NCI-H1694 treated with DMSO at 0.1 percent for 48 hours (cell line): ENCODE data around the gene SERPINC1.
"Not testable (repeated sequence)": the region's sequence is repeated elsewhere in the genome, so short reads cannot be mapped to it uniquely, and the experiment has no call there.

Experiments
- DNase-seq: peaks from one replicate; lab custom pipeline; 2025; lab: John Stamatoyannopoulos, UW

SERPINC1 gene

DNA sequence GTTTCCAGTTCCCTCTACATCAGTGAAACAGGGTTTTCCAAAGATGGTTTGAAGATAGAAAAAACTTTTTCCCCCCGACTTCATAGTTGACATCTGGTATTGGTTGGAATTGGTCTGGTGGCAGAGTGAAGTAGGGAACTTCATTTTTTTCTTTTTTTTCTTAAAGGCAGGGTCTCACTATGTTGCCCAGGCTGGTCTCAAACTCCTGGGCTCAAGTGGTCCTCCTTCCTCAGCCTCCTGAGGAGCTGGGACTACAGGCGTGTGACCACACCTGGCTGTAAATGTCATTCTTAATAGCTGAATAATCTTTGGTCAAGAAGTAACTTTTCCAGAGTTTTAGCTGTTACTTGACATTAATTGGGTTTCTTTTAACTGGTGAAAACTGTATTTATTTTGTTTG, 27.2 kb downstream of the SERPINC1 start:
- DNase-seq = no peak

DNA sequence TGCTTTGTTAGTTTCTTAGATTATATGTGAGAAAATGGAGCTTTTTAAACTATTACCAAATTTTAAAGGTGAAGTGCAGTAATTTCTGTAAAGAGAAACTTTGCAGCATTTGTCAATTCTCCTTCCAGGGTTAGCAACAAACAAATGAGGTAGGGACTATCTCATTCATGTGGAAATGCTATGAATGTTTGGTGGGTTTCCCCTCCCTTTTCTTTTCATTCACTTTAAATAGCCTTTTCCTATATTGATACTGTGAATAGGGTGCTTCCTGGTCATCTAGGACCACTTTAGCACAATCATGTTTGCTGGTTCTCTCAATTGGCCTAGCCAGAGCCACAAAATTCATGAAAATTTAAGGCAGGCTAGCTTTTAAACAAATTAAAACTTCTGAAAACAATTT, 28.4 kb downstream of the SERPINC1 start:
- no peak for DNase-seq

DNA sequence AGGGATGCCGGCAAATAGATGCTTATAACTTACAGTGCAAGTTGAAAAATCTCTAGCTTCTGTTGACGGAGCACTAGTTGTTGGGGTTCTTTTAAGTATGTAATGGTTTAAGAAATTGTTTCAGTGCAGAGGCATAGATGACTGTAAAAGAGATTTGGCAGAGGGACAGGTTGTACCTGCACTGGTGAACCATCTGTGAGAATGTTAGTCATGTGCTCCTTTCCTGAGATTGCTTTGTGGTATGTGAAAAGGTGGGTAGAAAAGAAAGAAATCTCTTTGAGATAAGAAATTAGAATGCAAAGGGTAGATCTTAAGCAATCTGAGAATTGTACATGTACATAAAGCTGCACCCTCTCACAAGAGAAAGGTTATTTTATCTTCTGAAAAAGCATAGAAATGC, 29.5 kb downstream of the SERPINC1 start:
- DNase-seq = no peak

DNA sequence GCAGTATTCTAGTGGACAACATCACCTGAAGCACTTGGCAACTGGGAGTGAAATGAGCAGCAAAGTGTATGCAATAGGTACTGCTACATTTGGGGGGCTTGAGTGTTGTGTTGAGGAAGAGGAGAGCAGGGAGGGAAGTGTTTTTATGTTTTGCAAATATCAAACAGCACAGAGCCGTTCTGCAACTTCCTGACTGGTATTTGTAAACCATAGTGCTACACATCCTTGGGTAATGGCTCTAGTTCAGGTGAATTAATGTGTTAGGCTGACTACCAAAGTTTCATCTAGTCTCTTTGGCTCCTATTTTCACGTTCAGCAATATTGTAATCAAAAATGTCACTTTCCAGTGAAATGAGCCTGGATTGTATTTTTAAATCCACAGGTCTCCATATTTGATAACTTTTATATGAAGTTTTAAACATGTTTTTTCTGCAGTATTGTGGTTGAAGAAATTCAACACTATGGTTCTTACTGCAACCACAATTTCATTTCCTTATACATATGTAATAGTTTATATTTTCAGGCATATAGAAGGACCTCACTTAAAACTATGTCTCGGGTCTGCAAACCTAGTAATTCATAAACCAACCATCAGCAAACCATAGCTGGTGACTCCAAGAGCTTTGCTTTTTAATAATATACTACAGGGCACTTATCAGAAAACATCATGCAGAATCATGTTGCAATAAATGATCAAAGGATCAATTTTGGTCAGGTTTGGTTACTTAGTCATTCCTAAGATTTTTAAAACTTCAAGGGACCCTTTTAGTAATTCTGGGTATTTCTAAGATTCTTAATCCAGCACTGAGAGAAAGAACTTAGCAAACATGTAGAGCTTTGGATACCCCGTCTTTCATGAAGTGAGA, 30.1 kb downstream of the SERPINC1 start:
- DNase-seq = no peak

DNA sequence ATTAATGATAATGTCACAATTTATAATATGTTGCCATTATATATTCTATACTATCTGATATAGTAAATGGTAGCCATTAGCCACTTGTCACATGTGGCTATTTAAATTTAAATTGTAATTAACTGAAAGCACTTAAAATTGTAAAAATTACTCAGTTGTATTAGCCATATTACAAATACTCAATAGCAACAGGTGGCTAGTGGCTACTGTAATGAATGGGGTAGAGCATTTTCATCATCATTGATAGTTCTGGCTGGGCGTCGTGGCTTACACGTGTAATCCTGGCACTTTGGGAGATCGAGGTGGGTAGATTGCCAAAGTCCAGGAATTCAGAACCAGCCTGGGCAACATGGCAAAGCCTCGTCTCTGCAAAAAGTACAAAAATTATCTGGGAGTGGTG, 32.4 kb downstream of the SERPINC1 start:
- DNase-seq = no peak

DNA sequence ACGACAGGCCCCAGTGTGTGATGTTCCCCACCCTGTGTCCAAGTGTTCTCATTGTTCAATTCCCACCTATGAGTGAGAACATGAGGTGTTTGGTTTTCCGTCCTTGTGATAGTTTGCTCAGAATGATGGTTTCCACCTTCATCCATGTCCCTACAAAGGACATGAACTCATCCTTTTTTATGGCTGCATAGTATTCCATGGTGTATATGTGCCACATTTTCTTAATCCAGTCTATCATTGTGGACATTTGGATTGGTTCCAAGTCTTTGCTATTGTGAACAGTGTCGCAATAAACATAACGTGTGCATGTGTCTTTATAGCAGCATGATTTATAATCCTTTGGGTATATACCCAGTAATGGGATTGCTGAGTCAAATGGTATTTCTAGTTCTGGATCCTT, 36.0 kb downstream of the SERPINC1 start:
- not testable (repeated sequence) for DNase-seq

DNA sequence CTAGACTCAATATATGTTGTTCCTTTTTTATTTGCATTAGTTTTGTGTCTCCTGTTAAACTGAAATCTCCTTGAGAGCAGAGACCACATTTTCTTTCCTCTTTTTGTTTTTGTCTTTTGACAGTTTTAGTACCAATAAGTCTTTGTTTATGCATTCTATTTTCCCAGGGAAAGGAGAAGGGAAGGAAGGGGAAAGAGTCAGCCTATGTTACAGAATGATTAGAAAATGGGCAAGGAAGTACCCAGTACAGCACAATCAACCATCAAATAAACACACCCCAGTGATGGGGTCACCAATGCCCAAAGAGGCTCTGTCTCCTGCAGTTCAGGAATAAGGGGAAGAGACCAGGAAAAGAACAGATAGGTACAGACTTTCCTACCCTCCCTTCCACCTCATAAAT, 38.9 kb downstream of the SERPINC1 start:
- DNase-seq = no peak

DNA sequence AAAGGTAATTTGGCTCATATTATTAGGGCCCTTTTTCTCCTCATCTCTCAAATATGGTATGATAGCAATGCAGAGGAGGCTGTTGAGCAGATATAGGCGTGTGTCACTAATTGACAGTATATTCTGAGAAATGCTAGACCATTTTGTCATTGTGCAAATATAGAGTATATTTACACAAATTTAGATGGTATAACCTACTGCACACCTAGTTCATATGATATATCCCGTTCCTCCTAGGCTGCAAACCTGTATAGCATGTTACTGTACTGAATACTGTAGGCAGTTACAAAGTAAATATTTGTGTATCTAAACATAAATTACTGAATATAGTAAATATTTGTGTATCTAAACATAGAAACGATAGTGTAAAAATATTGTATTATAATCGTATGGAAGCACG, 40.4 kb downstream of the SERPINC1 start:
- DNase-seq = no peak

DNA sequence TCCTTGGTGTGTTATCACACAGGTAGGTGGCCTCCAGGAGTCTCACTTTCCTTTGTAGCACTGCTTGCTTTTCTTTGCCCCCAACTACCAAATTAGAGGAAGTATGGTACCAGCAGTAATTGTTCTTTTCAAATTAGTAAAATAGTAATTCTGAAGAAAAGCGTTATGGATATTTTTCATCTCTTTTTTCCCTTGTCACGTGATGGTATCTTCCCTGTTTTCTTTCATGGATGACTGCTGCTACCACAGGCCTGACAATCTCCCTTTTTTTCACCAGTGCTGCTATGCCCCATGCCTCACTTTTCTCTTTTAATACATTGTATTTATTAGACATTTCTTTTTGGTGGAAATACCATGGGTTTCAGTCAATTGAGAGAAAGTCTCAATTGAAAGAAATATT, 45.6 kb downstream of the SERPINC1 start:
- DNase-seq = no peak

DNA sequence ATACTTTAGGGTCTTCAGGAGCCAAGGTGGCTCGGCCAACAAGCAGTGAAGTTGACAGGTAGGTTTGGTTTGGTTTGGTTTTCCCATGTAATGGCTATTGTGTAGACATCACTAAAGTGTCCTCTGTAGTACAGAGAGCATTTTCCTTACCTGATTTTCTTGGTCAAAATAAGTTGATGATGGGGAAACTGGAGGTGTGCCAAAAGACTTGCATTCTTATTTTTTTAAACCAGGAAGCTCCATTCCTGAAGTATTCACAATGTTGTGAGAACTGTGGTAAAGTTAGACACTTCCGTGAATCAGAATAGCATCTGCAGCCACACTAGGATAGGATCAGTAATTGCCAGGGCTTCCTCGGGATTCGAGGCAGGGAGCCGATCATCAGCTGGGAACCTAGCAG, 46.0 kb downstream of the SERPINC1 start:
- DNase-seq = no peak

DNA sequence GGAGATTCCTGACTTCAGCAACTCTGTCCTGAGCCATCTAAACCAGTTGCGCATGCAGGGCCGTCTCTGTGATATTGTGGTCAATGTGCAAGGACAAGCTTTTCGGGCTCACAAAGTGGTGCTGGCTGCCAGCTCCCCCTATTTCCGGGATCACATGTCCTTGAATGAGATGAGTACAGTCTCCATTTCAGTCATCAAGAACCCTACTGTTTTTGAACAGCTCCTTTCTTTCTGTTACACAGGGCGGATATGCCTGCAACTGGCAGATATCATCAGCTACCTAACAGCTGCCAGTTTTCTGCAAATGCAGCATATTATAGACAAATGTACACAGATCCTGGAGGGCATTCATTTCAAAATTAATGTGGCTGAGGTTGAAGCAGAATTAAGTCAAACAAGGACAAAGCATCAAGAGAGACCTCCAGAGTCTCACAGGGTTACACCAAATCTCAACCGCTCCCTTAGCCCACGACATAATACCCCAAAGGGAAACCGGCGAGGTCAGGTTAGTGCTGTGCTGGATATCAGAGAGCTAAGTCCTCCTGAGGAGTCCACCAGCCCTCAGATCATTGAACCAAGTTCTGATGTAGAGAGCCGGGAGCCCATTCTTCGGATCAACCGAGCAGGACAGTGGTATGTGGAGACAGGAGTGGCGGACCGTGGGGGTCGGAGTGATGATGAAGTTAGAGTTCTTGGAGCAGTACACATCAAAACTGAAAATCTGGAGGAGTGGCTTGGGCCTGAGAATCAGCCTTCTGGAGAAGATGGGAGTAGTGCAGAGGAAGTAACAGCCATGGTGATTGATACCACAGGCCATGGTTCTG, 46.7 kb downstream of the SERPINC1 start:
- no peak for DNase-seq

DNA sequence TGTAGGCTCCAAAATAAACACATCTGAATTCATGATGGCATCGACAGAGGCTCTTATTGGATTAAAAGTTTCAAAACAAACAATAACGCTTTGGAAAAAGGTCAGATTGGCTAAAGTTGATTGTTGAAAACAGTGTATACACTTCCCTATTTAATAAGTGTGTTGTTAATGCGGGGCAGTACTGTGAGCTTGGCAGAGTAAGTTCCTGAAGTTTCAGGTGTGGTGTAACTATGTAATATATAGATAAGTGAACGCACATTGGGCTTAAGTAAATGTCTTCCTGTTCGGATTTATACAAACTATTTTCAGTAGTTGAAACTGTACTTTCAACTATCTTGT, 48.1 kb downstream of the SERPINC1 start:
- no peak for DNase-seq

DNA sequence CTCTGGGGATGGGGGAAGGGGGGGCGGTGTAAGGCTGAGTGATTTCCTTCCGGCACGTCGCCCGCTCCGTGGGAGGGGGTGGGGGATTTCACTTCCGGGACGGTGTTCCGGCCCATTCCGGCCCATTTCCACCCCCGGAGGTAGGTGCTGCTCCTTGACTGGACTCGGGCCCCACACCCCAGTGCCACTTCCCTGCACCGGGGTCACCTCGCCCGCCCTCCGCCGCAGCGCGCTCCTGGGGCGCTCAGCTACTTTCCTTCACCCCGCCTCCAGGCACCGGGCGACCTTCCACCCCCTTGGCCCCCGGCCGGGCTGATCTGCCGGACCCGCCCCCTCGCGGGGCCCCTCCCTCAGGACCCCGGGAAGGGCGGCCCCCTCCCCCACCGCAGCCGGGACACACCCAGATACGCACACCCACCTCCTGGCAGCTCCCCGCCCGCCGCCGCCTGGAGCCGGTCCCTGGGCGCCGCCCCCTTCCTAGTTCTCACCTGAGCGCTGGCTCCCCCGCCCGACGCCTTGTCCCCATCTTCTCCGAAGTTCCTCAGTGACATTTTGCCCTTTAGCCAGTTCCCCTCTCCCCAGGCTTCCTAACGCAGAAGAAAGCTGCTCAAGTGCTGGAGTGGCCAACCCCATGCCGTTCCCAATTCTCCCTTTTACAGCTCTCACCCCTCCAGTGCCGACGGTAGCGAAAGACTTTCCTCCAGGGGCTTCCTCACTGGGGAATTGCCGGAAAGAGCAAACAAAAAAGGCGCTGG, 48.7 kb downstream of the SERPINC1 start, which contains the start of gene ZBTB37:
ZBTB37 (plus strand) TSS at position 115 of the 755 bp plus-strand sequence. CDS start 1,846 bp downstream, outside the sequence.
- peak; percentile 85 for DNase-seq

DNA sequence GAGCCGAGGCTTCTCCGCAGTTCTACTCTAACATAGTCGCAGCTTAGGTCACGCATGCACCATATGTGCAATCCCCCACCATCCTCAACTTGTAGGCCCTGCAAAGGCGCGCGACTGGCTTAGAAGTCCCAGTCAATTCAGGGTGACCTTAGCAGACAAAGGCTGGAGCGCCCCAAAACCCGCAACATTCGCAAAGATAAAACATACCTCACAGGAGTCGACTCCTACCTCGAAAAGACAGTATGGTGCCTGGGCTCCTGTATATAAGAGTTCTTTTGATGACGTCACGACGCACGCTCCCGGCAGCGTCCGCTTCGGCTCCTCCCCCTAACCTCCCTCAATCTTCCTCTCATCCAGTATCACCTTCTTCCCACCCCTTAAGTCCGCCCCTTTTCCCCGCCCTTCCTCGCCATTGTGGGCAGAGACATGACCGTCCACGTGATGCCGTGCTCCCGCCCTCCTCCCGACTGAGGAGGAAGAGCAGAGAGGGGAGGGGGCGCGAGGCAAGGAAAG, 49.3 kb downstream of the SERPINC1 start, which contains the start of gene GAS5:
GAS5 (minus strand) TSS at position 237 of the 513 bp plus-strand sequence.
- DNase-seq = peak; percentile 97

DNA sequence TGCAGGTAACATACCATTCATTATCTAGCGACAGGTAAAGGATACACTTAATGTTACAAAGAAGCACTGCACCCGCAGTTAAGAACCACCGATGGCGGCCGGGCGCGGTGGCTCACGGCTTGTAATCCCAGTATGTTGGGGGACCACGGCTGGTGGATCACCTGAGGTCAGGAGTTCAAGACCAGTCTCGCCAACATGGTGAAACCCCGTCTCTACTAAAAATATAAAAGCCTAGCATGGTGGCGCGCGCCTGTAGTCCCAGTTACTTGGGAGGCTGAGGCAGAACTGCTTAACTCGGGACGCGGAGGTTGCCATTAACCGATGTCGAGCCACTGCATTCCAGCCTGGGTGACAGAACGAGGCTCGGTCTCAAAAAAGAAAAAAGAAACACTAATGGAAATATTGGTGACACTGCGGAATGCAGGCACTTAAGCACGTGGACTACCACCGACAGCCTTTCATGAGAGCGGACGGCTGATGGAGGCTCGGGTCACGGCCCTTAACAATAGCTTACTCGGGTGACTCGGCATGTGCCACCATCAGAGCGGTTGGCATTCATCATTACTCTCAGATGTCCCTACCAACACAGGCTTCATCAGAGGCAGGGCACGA, 49.9 kb downstream of the SERPINC1 start:
- no peak for DNase-seq

DNA sequence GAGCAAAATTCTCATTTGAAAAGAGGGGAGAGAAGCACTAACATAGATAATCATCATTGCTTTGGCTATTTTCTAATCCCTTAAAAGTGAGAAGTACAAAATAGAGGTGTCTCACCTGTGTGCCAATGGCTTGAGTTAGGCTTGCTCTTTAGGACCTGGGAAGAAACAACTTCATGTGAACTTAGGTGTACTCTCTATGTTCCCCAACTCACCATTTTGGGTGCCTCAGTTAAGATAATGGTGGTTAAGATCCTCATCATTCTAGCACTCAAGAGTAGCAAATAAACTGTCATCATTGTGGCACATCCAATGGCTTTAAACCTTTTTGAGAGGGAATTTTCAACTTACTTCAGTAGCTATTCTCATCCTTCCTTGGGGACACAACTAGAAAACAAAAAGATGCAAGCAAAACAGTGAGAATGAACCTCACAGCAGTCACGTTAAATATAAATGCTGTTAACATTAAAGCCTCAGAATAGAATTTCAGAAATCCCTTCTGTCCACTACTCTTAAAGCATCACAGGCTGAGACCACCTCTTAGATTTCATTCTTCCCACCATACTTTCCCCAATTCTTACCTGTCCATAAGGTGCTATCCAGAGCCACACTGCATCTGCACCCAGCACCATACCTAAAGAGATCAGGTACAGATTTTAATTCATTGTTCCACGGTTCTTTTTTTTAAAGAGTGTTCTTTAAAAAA, 50.6 kb downstream of the SERPINC1 start:
- no peak for DNase-seq

DNA sequence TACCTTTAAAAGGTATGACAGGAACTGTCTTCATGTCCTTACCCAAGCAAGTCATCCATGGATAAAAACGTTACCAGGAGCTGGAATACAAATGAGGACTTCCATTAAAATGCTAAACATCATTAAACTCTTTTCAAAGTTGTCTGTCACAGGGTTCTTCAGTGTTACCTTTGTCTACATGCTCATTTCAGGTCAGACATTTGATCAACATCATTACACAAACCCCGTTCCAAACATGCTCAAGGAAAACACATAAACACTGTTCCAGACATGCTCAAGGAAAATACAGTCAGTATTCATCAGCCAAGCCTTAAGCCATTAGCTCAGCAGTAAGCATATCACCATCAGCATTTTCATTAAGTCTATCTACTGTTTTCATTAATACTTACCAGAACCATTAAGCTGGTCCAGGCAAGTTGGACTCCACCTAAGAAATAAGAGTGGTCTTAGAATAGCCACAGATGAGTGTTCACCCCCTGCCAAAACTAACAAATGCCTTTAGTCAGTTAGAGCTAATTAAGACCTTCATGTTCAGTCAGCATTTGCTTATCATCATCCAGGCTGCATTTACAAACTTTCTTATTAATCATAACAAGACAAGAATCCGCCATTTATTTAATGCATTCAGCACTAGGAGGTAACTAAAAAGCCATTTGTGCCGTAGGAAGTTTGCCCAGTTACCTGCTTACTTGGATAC, 51.5 kb downstream of the SERPINC1 start:
- no peak for DNase-seq

DNA sequence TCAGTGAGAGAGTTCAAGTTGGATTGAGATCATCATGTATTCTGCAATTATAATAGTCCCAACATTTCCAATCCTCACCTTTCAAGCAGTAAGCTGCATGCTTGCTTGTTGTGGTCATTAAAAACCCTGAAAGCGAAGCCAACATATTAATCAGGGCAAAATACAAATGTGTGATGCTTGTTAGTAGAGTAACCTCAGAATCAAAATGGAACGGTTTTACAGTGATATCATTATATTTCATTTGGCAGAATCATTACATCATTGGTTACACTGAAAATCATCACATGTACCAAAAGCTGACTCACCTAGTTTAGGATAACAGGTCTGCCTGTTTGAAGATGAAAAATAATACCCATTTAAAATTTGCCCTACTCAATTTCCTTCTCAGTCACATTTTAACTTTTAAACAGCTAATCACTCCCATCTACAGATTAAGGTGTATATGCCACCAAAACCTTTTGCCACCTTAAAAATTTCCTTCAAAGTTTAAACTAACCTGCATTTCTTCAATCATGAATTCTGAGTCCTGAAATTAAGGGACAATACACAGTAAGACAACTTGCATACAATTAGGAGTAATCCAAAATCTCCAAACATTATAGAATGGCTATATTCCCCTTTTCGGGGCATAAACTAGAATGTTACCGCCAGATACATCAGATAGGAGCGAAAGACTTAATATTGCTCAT, 52.8 kb downstream of the SERPINC1 start:
- no peak for DNase-seq

DNA sequence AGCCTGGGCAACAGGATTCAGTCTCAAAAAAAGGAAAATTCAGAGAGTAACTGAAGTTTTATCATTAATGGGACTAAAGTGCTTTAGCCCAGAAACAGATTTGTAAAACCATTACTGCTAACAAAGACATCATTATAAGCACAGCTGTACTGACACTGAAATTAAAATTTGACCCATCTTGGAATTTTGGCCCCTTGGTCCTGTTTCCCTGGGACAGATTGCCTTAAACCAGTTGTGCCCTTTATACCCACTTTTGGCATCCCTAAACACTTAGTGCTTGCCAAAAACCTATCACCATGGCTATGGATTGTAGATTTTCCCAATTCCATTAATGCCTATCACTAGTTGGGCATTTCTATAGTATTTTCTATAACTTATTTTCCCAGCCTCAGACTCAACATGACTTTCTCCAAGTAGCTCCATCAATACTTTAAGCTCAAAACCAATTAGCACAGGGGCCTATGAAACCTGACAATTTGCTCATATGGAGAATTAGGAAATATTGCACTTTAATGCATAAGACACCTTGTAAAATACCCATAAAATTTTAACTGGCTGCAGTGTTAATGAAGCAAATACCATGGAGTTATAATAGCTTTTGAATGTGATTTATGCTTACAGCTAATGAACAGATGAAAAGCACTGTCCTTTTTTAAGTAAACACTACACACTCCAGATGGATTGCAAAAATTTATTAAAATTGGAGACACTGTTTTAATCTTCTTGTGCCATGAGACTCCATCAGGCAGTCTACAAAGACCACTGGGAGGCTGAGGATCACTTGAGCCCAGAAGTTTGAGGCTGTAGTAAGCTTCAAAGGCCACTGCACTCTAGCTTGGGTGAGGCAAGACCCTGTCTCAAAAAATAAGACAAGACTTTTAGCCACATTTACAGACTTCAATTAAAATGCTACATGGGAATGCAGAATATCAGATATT, 53.6 kb downstream of the SERPINC1 start:
- no peak for DNase-seq
